HepG2 (cell line): Measurements from ENCODE around the gene SF3B6. TPM values are rescaled to one million over a fixed set of nuclear protein-coding genes. Genes with fewer than 3 reads are reported as not detected.
A peak's percentile ranks its signal among the peaks of the same experiment; 100 is the strongest.

ENCODE experiments used
- CAMTA2 ChIP-seq: sonication (generic); formaldehyde crosslinking; IDR thresholded peaks from 2 replicates; pipeline ENCODE4 v1.4.0; 2020; ENCODE audit warnings: mild to moderate bottlenecking, missing genetic modification reagents, borderline replicate concordance
- ELF4 ChIP-seq: sonication (generic); formaldehyde crosslinking; IDR thresholded peaks from 2 replicates; pipeline ENCODE4 v1.5.0; 2020; ENCODE audit warnings: missing genetic modification reagents, mild to moderate bottlenecking, moderate library complexity, borderline replicate concordance
- MAZ ChIP-seq, 2 experiments: sonication (generic) in 1 of 2; formaldehyde crosslinking in 1 of 2; IDR thresholded peaks; 2 replicates each; pipeline versions ENCODE4 v1.5.0 to v1.6.1; 2012 to 2020; ENCODE audit warnings: low read depth in 2 of 2, mild to moderate bottlenecking in 2 of 2, borderline replicate concordance in 1 of 2, improper control_type of control experiment in 1 of 2, low read length in 1 of 2, missing genetic modification reagents in 1 of 2, moderate library complexity in 1 of 2
- RXRB ChIP-seq: IDR thresholded peaks from 2 replicates; pipeline ENCODE4 v1.6.1; 2016; ENCODE audit warnings: borderline replicate concordance, missing genetic modification reagents, missing compliant biosample characterization
- SAFB2 ChIP-seq: sonication (generic); formaldehyde crosslinking; IDR thresholded peaks from 2 replicates; pipeline ENCODE4 v1.5.1; 2020; ENCODE audit warnings: missing genetic modification reagents, low read depth, mild to moderate bottlenecking, borderline replicate concordance
- ZNF207 ChIP-seq: fragments of 450-650 bp; IDR thresholded peaks from 2 replicates; pipeline ENCODE4 v1.6.1; 2016; ENCODE audit warnings: antibody characterized with exemption, borderline replicate concordance
- ZNF431 ChIP-seq: sonication (generic); formaldehyde crosslinking; IDR thresholded peaks from 2 replicates; pipeline ENCODE4 v1.9.0; 2022; ENCODE audit warnings: missing genetic modification reagents, low read depth, mild to moderate bottlenecking, borderline replicate concordance
- polyA plus RNA-seq, 8 experiments: library from polyadenylated mRNA; depleted of rRNA in 3 of 8; stranded (reverse) in 7 of 8; unstranded in 1 of 8; fragments of >200 nt; fragmentation: Illumina TruSeq in 4 of 8; extraction: Trizol in 4 of 8; gene quantifications; 2 replicates each; pipeline versions ENCODE4 v1.2.1 to v1.2.3, GENCODE V29; 2011 to 2016; ENCODE audit warnings: low read depth in 4 of 8, missing spikeins in 1 of 8, mixed read lengths in 1 of 8; ENCODE audit not compliant: insufficient read depth in 1 of 8
- total RNA-seq, 5 experiments: library from RNA; depleted of rRNA; stranded (reverse); fragments of >200 nt; fragmentation: Illumina TruSeq; extraction: Trizol; gene quantifications; 2 replicates each; pipeline ENCODE4 v1.2.3, GENCODE V29; 2016; ENCODE audit warnings: low read depth in 1 of 5
- TF ChIP-seq, protein P1 (sequence below): sonication (generic); formaldehyde crosslinking; IDR thresholded peaks from 2 replicates; pipeline ENCODE4 v1.4.0; 2020; ENCODE audit warnings: mild to moderate bottlenecking, missing genetic modification reagents
- TF ChIP-seq, protein P2 (sequence below): sonication (generic); formaldehyde crosslinking; IDR thresholded peaks from 2 replicates; pipeline ENCODE4 v1.4.0; 2020; ENCODE audit warnings: missing genetic modification reagents
- TF ChIP-seq, protein P3 (sequence below): IDR thresholded peaks from 2 replicates; pipeline ENCODE4 v1.6.1; 2016; ENCODE audit warnings: low read depth
- TF ChIP-seq, protein P4 (sequence below): sonication (generic); formaldehyde crosslinking; IDR thresholded peaks from 2 replicates; pipeline ENCODE4 v1.9.0; 2021; ENCODE audit warnings: missing genetic modification reagents, borderline replicate concordance
- TF ChIP-seq, protein P5 (sequence below): sonication (generic); formaldehyde crosslinking; IDR thresholded peaks from 2 replicates; pipeline ENCODE4 v1.4.0; 2020; ENCODE audit warnings: missing genetic modification reagents; ENCODE audit errors: not compliant biosample characterization
- TF ChIP-seq, protein P6 (sequence below): IDR thresholded peaks from 2 replicates; pipeline ENCODE4 v1.6.1; 2016; ENCODE audit warnings: low read depth, control low read depth
- TF ChIP-seq, protein P7 (sequence below): IDR thresholded peaks from 2 replicates; pipeline ENCODE4 v1.6.1; 2016; ENCODE audit warnings: missing genetic modification reagents, missing compliant biosample characterization

SF3B6 gene
- total and polyA plus RNA-seq, 2 of the 13 experiments (the other 11 are each of a cell fraction or from before 2014, with no cell fraction given), result 177 to 182 TPM

DNA sequence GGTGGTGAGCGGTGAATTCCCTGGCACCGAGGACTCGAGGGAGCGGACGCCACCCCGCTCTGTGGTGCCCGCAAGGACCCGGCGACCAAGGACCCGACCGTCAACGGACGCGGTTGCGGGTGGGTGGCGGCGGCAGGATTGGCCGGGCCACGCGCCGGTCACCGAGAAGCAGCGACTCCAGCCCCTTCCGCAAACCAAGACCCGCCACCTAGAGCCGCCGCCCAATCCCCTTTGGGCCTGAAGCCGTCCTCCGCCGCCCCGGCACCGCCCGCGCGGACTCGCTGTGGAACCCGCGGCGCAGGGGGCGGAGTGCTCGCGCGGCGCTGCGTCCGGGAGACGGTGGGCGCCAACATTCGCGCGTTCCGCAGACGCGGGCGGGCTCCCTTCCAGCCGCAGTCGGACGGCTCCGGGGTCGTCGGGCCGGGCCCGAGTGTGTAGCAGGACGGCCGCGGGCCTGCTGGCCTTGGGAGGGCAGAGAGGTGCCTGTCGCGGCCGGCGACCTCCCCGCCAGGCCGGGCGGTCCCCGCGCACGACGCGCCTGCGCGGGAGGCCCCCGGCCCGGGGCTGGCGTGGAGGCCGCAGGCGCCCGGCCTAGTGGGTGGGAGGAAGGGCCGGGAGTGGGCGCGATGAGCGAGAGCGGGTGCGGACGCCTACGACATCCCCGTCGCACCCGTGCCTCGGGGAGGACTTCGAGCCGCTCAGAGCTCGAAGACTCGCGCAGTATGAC lies 47.2 kb upstream of the SF3B6 start, which contains the start of the genes FAM228B and PFN4 (continued):
- TF ChIP-seq, protein P1, sequence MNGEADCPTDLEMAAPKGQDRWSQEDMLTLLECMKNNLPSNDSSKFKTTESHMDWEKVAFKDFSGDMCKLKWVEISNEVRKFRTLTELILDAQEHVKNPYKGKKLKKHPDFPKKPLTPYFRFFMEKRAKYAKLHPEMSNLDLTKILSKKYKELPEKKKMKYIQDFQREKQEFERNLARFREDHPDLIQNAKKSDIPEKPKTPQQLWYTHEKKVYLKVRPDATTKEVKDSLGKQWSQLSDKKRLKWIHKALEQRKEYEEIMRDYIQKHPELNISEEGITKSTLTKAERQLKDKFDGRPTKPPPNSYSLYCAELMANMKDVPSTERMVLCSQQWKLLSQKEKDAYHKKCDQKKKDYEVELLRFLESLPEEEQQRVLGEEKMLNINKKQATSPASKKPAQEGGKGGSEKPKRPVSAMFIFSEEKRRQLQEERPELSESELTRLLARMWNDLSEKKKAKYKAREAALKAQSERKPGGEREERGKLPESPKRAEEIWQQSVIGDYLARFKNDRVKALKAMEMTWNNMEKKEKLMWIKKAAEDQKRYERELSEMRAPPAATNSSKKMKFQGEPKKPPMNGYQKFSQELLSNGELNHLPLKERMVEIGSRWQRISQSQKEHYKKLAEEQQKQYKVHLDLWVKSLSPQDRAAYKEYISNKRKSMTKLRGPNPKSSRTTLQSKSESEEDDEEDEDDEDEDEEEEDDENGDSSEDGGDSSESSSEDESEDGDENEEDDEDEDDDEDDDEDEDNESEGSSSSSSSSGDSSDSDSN, result peak; percentile 95
- TF ChIP-seq, protein P2, sequence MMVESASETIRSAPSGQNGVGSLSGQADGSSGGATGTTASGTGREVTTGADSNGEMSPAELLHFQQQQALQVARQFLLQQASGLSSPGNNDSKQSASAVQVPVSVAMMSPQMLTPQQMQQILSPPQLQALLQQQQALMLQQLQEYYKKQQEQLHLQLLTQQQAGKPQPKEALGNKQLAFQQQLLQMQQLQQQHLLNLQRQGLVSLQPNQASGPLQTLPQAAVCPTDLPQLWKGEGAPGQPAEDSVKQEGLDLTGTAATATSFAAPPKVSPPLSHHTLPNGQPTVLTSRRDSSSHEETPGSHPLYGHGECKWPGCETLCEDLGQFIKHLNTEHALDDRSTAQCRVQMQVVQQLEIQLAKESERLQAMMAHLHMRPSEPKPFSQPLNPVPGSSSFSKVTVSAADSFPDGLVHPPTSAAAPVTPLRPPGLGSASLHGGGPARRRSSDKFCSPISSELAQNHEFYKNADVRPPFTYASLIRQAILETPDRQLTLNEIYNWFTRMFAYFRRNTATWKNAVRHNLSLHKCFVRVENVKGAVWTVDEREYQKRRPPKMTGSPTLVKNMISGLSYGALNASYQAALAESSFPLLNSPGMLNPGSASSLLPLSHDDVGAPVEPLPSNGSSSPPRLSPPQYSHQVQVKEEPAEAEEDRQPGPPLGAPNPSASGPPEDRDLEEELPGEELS (CRISPR knock-in tag), result no peak
- 0 out of 2 replicates have a peak, but pooled peaks have one; percentile 40 for TF ChIP-seq ELF4 (CRISPR knock-in tag)
- TF ChIP-seq, protein P3, sequence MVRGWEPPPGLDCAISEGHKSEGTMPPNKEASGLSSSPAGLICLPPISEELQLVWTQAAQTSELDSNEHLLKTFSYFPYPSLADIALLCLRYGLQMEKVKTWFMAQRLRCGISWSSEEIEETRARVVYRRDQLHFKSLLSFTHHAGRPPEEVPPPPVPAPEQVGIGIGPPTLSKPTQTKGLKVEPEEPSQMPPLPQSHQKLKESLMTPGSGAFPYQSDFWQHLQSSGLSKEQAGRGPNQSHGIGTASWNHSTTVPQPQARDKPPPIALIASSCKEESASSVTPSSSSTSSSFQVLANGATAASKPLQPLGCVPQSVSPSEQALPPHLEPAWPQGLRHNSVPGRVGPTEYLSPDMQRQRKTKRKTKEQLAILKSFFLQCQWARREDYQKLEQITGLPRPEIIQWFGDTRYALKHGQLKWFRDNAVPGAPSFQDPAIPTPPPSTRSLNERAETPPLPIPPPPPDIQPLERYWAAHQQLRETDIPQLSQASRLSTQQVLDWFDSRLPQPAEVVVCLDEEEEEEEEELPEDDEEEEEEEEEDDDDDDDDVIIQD (CRISPR knock-in tag), result no peak; the same call in 1 of the 2 replicates
- TF ChIP-seq MAZ (IDR thresholded peaks at IDR 0.05; ENCODE audit: borderline replicate concordance, low read depth, low read length), result 0 out of 2 replicates have a peak, but pooled peaks have one; percentile 21
- peak; percentile 92 for TF ChIP-seq MAZ (CRISPR knock-in tag; IDR thresholded peaks at IDR 0.05; ENCODE audit: low read depth)
- TF ChIP-seq ZNF431 (CRISPR knock-in tag), result peak; percentile 84; the same call in 1 of the 2 replicates
- TF ChIP-seq, protein P4, sequence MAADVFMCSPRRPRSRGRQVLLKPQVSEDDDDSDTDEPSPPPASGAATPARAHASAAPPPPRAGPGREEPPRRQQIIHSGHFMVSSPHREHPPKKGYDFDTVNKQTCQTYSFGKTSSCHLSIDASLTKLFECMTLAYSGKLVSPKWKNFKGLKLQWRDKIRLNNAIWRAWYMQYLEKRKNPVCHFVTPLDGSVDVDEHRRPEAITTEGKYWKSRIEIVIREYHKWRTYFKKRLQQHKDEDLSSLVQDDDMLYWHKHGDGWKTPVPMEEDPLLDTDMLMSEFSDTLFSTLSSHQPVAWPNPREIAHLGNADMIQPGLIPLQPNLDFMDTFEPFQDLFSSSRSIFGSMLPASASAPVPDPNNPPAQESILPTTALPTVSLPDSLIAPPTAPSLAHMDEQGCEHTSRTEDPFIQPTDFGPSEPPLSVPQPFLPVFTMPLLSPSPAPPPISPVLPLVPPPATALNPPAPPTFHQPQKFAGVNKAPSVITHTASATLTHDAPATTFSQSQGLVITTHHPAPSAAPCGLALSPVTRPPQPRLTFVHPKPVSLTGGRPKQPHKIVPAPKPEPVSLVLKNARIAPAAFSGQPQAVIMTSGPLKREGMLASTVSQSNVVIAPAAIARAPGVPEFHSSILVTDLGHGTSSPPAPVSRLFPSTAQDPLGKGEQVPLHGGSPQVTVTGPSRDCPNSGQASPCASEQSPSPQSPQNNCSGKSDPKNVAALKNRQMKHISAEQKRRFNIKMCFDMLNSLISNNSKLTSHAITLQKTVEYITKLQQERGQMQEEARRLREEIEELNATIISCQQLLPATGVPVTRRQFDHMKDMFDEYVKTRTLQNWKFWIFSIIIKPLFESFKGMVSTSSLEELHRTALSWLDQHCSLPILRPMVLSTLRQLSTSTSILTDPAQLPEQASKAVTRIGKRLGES, result no peak
- TF ChIP-seq, protein P5, sequence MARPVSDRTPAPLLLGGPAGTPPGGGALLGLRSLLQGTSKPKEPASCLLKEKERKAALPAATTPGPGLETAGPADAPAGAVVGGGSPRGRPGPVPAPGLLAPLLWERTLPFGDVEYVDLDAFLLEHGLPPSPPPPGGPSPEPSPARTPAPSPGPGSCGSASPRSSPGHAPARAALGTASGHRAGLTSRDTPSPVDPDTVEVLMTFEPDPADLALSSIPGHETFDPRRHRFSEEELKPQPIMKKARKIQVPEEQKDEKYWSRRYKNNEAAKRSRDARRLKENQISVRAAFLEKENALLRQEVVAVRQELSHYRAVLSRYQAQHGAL, result no peak
- TF ChIP-seq RXRB (CRISPR knock-in tag), result no peak
- TF ChIP-seq SAFB2 (CRISPR knock-in tag), result peak; percentile 86; the same call in 1 of the 2 replicates
- TF ChIP-seq, protein P6, sequence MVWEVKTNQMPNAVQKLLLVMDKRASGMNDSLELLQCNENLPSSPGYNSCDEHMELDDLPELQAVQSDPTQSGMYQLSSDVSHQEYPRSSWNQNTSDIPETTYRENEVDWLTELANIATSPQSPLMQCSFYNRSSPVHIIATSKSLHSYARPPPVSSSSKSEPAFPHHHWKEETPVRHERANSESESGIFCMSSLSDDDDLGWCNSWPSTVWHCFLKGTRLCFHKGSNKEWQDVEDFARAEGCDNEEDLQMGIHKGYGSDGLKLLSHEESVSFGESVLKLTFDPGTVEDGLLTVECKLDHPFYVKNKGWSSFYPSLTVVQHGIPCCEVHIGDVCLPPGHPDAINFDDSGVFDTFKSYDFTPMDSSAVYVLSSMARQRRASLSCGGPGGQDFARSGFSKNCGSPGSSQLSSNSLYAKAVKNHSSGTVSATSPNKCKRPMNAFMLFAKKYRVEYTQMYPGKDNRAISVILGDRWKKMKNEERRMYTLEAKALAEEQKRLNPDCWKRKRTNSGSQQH (CRISPR knock-in tag), result no peak
- TF ChIP-seq ZNF207, result no peak
- TF ChIP-seq CAMTA2 (CRISPR knock-in tag), result peak; percentile 19; the same call in 1 of the 2 replicates
- TF ChIP-seq, protein P7, sequence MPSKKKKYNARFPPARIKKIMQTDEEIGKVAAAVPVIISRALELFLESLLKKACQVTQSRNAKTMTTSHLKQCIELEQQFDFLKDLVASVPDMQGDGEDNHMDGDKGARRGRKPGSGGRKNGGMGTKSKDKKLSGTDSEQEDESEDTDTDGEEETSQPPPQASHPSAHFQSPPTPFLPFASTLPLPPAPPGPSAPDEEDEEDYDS (CRISPR knock-in tag), result no peak; the same call in 1 of the 2 replicates
